GM12873 (cell line): ENCODE results near the gene PCOLCE2.

Experiments
- CTCF ChIP-seq: IDR thresholded peaks from 2 replicates; pipeline ENCODE4 v1.5.1; 2012; ENCODE audit warnings: low read depth, mild to moderate bottlenecking, moderate library complexity, low read length, control low read depth; ENCODE audit not compliant: insufficient read depth; ENCODE audit errors: missing control alignments

The PCOLCE2 gene

GRCh38 chr3:142817897-142818296 lies 71.0 kb downstream of the PCOLCE2 start:
- no peak for TF ChIP-seq CTCF

DNA sequence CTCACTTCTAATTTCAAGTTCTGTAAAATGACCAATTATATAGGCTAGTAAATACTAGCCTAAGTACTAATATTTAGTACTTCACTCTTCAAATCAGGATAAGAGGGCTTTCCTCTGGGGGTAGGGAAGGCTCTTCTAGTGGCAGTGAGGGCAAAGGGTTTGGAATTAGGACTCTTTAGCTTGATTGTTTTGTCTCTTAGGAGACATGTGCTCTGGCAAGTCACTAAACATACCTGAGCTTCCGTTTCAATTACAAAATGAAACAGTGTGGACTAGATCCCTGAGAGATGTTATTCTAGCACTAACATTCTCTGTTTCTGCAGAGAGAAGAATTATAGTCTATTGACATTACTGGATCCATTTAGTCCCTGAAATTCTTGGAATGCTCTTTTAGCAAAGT lies 71.5 kb downstream of the PCOLCE2 start:
- no peak for TF ChIP-seq CTCF

- no peak for TF ChIP-seq CTCF
These were observed 73.1 kb downstream of the PCOLCE2 start for GRCh38 chr3:142815803-142816202.

DNA sequence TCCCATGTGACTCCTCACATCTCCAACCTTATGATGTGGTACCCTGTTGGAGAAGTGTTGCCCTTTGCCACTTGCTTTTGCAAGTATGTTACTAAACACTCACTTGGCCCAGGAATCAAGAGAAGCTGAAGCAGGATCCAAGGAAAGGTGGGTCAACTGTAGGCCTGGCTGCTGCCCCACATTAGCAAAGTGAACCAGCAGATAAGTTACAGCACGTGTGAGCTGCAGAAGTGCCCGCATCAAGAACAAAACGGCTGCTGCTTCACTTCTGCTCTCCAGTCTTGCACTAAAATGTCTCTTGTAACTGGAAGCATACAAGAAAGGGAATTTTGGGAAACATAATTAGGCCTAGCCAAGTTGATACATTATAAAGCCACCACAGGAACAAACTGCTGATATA lies 79.6 kb downstream of the PCOLCE2 start:
- no peak for TF ChIP-seq CTCF

- no peak for TF ChIP-seq CTCF
These were observed 80.6 kb downstream of the PCOLCE2 start for GRCh38 chr3:142808103-142808917.

DNA sequence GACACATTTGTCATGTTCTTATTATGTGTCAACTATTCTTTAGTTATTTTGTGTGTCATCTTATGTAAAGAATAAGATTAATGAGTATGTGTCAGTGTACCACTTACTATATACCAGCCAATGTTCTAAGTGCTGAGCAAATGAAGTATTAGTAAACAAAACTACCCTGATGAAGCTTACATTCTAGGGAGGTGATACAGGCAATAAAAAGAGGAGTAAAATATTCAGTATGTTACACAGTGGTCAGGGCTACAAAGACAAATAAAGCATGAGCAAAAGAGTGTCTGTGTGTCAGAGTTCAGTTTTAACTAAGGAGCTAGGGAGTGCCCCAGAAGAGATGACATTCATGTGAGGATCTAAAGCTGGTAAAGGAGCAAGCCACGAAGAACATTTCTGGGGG lies 86.0 kb downstream of the PCOLCE2 start:
- TF ChIP-seq CTCF, result no peak

DNA sequence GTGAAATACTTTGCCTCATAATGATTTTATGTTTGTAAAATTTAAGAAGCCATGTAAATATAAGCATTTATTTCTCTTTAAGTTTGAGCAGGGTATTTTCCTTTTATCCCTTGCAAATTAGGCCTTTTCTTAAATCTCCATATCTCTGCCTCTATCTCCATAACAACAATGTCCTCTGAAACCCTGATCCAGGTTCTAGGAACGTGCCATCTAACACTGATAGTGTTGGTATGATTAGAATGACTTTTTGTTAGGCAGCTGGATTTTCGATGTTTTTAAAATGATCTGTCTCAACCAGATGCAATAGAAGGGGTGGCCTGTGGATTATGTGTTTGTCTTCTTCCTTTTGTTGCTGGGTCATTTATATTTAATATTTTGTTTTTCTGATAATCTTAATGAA lies 87.1 kb downstream of the PCOLCE2 start:
- TF ChIP-seq CTCF, result no peak

DNA sequence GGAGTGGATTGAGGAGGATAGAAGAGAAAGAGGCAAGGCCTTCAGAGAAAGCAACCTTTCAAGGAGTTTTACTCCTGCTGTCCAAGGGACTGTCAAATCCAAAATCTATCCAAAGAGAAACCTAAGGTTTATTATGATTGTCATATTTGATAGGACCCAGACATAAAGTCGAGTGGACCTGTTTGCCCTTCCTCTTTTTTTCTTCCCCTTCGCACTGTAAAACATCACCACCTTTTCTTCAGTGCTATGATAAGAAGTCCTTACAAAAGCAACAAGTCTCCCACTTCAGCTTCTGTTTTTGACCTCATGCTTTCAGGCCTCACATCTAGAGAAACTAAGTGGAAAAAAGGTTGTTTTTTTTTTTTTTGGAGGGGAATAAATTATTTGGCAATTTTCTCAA lies 92.1 kb downstream of the PCOLCE2 start:
- no peak for TF ChIP-seq CTCF
